Muscle layer of duodenum (tissue), 2 donors: ENCODE measurements around the gene POLL.

ENCODE experiments used
- H3K27ac ChIP-seq: one replicate; pipeline ENCODE4 v1.7.0; 2013; ENCODE audit warnings: mild to moderate bottlenecking, low read length
- H3K27me3 ChIP-seq: one replicate; pipeline ENCODE4 v1.7.0; 2013; ENCODE audit warnings: low read depth, mild to moderate bottlenecking, control low read depth, low read length
- H3K36me3 ChIP-seq, 2 donors: one replicate each; pipeline ENCODE4 v1.7.0; 2013; ENCODE audit warnings: low read length in 2 of 2, control low read depth in 1 of 2, mild to moderate bottlenecking in 1 of 2; ENCODE audit not compliant: insufficient read depth in 2 of 2, control insufficient read depth in 1 of 2
- H3K4me1 ChIP-seq, 2 donors: one replicate each; pipeline ENCODE4 v1.7.0; 2013; ENCODE audit warnings: low read length in 2 of 2, mild to moderate bottlenecking in 2 of 2, control low read depth in 1 of 2, moderate library complexity in 1 of 2; ENCODE audit not compliant: insufficient read depth in 2 of 2, control insufficient read depth in 1 of 2
- H3K4me3 ChIP-seq, 2 donors: one replicate each; pipeline ENCODE4 v1.7.0; 2013; ENCODE audit warnings: low read length in 2 of 2, low read depth in 1 of 2, mild to moderate bottlenecking in 1 of 2
- H3K9me3 ChIP-seq, 2 donors: one replicate each; pipeline ENCODE4 v1.7.0; 2013; ENCODE audit warnings: low read length in 2 of 2, control low read depth in 1 of 2, mild to moderate bottlenecking in 1 of 2; ENCODE audit not compliant: control insufficient read depth in 1 of 2
- donor health status: healthy.

POLL gene

DNA sequence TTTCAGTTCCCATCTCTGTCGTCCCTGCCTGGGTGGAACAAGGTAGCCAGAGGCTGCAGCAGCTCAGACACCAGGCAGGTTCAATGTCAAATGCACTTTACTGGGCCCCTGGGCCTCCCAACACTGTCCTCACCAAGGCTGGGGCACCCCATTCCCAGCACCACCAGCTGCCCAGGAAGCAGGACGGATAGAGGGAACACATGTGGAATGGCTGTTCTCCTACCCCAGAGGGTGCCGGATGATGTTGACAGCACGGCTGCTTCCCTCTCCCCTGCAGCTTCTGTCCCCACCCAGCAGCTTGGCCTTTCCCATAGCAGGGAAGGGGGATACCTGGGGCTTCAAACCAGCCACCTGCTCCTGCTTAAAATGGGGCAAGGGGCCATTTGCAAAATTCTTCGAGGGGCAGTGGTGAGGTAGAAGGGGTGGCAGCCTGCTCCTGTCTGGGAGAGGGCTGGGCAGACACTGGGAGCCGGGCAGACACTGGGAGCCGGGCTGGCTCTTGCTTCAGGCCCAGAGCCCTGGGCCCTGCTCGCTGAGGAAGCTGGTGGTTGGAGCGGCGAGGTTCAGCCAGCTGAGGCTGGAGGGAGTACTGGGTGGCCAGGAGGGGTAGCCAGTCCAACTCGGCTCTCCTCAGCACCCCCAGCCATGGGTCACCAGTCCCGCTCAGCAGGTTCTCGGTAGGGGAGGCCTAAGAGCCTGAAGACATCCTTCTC is 9.1 kb downstream of the POLL start:
- Histone ChIP-seq H3K4me1 (no peaks in the 10 kb centered on the region), H3K4me3 (no peak overlapping the region), H3K27ac (no peak overlapping the region), H3K9me3 (no peaks in the 10 kb centered on the region), H3K27me3 (no peaks in the 10 kb centered on the region), H3K36me3 (peaks cover 17 to 50% of the 10 kb centered on the region in 2 donors)

DNA sequence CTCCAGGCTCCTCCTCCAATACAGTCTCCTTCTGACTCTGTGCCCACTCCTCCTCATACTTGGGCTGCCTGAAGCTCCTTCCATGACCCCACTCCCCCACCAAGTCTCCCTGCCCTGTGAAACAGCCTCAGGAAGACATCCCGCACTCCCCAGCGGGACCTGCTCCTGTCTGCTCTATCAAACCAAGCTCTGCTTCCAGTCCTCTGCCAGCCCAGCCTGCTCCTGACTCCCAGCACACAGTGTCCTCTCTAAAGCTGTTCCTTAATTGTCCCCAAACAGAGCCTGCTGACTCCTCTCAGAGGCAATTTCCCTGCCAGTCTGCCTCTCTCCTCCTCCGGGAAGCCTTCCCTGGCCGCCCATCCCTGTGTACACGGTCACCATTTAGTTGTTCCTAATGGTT is 9.9 kb downstream of the POLL start:
- no peak overlapping the region for H3K4me3 ChIP-seq
- no peaks in the 10 kb centered on the region for H3K4me1 ChIP-seq
- peaks cover 17 to 42% of the 10 kb centered on the region in 2 donors for H3K36me3 ChIP-seq
- no peaks in the 10 kb centered on the region for H3K27me3 ChIP-seq
- H3K9me3 ChIP-seq: peaks cover under 1% of the 10 kb centered on the region in 2 donors
- no peak overlapping the region for H3K27ac ChIP-seq

DNA sequence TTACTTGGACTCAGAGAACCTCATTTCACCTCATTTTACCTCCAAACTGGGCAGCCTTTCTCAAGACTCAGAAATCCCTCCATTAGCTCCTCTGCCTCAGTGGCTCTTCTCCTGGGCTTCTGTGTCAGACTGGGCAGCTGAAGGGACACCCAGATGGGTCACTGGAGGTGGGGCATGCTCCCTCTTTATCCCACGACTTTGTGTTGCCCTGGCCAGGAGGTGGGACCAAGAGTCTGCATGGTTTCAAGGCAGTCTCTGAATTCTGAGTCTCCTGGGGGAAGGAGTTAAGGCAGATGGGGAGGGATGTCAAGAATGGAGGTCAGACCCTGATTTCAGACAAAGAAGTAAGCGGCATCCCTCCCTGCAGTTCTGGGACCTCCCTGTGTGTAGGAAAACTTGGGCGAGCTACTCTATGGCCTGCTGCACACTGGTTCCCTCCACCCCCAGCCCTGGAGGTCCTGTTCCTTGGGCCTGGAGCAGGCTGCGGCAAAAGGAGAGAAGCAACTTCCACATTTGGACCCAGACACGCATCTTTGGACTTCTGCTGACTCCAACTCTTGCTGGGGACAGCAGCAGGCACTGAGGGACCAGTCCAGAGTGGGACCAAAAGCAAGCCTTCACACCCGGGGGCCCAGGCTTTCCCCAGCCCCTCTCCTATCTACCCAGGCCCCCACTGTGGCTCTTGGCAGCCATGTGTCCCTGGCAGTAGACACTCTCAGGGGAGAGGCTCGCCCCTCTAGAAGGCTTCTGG is 10.8 kb downstream of the POLL start:
- Histone ChIP-seq H3K4me1 (no peaks in the 10 kb centered on the region), H3K27ac (no peak overlapping the region), H3K36me3 (peaks cover 10 to 38% of the 10 kb centered on the region in 2 donors), H3K27me3 (no peaks in the 10 kb centered on the region), H3K9me3 (peaks cover 7% of the 10 kb centered on the region in 2 donors), H3K4me3 (no peak overlapping the region)

DNA sequence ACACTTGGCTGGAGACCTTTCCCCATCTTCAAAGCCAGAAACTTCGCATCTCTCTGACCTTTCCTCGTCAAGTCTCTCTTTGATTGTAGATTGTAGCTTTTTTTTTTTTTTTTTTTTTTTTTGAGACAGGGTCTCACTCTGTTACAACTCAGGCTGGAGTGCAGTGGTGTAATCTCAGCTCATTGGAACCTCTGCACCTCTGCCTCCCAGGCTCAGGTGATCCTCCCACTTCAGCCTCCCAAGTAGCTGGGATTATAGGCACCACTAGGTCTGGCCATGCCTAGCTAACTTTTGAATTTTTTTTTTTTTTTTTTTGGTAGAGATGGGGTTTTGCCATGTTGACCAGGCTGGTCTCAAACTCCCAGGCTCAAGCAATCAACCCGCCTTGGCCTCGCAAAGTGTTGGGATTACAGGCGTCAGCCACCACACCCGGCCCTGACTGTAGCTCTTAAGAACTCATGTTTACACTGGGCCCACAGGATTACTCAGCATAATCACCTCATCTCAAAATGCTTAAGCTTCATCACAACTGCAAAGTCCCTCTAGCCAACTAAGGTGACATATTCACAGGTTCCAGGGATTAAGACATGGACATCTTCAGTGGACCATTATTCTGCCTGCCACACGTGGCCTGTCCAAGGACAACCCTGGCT is 11.7 kb downstream of the POLL start:
- Histone ChIP-seq H3K27ac (no peak overlapping the region), H3K36me3 (peaks cover 7 to 38% of the 10 kb centered on the region in 2 donors)

DNA sequence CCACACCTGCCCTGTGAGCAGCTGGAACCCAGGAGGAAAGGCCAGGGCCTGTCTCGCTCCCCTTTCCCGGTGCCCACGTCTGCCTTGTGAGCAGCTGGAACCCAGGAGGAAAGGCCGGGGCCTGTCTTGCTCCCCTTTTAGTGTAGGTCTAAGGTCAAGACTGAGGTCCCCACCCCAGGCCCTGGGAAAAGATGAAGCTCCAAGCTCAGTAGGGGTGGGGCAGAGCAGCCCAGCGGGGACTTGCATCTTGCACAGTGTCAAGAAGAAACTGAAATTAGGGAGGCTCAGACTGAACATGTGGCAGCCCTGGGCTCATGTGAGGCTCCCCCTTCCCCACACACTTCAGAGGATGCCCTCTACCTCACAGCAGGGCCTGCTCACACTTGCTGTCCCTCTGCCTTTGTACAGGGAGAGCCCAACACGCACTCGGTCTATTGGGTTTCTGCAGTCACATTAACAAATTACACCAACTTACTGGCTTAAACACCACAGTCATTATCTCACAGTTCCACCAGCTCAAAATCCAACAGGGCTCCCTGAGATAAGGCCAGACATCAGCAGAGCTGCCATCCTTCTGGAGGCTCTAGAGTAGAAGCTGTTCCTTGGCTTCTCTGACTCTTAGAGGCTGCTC is 12.4 kb downstream of the POLL start:
- H3K36me3 ChIP-seq: peaks cover 5 to 34% of the 10 kb centered on the region in 2 donors
- peaks cover 0 to 3% of the 10 kb centered on the region in 2 donors for H3K4me1 ChIP-seq
- H3K4me3 ChIP-seq: no peak overlapping the region
- H3K27ac ChIP-seq: no peak overlapping the region
- no peaks in the 10 kb centered on the region for H3K27me3 ChIP-seq
- peaks cover 7% of the 10 kb centered on the region in 2 donors for H3K9me3 ChIP-seq

More for the DNA sequence above, 11.7 kb downstream of the POLL start:
- H3K4me1 ChIP-seq: no peaks in the 10 kb centered on the region
- H3K4me3 ChIP-seq: no peak overlapping the region
- H3K27me3 ChIP-seq: no peaks in the 10 kb centered on the region
- H3K9me3 ChIP-seq: peaks cover 7% of the 10 kb centered on the region in 2 donors

DNA sequence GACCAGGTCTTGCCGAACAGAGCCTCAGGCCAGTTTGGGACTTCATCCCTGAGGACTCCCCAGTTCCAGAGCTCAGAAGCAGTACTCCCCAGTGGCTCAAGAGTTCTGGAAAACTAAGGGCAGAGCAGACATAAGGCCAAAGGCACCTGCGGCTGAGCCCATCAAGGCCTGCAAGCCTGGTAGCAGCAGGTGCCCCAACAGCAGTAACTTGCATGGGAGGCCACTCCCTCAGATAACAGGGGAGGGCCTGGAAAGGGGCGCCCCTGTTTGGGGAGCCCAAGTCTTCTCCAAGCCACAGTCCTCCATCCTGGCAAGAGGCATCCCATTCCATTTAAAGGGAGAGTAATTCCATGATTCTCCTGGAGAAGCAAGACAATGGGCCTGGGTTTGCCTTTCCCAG is 13.0 kb downstream of the POLL start:
- H3K4me1 ChIP-seq: peaks cover 0 to 8% of the 10 kb centered on the region in 2 donors
- H3K9me3 ChIP-seq: peaks cover 7% of the 10 kb centered on the region in 2 donors
- no peak overlapping the region for H3K4me3 ChIP-seq
- H3K36me3 ChIP-seq: peaks cover 5 to 29% of the 10 kb centered on the region in 2 donors
- H3K27me3 ChIP-seq: no peaks in the 10 kb centered on the region
- no peak overlapping the region for H3K27ac ChIP-seq

DNA sequence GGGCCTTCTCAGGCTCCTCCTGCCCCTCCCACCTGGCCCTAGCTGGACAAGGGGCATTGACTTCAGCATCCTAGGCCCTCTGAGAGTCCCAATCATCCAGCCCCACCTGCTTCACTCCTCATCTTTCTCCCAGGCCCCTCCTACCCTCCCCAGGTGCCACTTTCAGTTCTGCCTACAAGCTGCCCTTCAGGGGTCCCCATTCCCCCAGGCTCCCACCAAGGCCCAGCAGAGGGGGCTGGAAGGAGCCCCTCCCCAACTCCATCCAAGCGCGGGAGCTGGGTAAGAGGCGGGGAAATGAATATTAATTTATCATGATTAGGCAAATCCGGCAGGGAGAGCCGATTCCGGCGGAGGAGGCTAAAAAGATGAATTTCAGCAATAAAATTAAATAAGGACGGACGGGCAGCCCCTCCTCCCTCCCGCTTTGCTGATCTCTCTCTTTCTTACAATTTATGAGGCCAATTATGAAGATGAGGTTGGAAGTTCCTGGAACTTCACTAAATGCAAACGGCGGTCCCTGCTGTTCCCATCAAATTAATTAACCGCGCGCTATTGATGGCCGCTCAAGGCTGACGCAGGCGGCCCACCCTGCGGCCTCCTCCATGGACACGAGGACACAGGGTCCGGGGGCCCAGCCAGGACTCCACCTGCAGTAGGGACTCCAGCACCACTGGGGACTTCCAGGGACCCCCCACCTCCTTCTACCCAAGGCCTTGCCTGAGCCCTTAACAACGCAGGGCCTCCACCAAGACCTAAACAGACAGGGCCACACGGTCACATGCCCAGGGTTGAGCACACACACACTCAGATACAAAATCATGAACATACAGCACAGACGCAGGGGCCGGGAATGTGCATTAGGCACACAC is 13.9 kb downstream of the POLL start:
- Histone ChIP-seq H3K9me3 (peaks cover 7% of the 10 kb centered on the region in 2 donors), H3K4me1 (peaks cover 0 to 18% of the 10 kb centered on the region in 2 donors), H3K4me3 (no peak overlapping the region), H3K36me3 (peaks cover 0 to 19% of the 10 kb centered on the region in 2 donors), H3K27ac (no peak overlapping the region), H3K27me3 (peaks cover 7% of the 10 kb centered on the region)

DNA sequence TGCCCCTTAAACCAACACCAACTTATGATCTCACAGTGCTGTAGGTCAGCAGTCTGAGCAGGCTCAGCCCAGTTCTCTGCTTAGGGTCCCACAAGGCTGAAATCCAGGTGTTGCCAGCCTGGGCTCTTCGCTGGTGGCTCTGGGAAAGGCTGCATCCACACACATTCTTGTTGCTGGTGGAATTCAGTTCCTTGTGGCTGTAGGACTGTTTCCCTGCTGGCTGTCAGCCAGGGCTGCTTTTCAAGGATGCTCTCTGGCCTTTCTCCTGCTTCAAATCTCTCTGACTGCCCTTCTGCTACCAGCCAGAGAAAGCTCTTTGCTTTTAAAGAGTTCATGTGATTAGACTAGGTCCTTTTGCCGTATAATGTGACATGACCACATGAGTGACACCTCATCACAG is 15.3 kb downstream of the POLL start:
- peaks cover 17% of the 10 kb centered on the region for H3K27me3 ChIP-seq
- H3K9me3 ChIP-seq: peaks cover 7% of the 10 kb centered on the region in 2 donors

DNA sequence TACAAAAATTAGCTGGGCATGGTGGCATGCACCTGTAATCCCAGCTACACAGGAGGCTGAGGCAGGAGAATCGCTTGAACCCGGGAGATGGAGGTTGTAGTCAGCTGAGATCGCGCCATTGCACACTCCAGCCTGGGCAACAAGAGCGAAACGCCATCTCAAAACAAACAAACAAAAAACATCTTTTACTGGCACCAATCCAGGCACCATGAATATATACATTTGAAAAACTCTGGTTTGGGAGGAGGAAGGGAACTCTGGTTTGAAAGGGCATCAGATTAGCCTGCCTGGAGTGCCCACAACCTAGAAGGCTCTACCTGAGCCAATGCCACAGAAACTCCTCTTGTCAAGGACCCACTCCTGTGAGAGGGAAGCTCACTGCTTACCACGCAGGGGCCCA is 15.9 kb downstream of the POLL start:
- Histone ChIP-seq H3K27ac (no peak overlapping the region), H3K27me3 (peaks cover 21% of the 10 kb centered on the region), H3K9me3 (peaks cover 7% of the 10 kb centered on the region in 2 donors), H3K4me3 (no peak overlapping the region), H3K4me1 (peaks cover 0 to 19% of the 10 kb centered on the region in 2 donors), H3K36me3 (peaks cover 0 to under 1% of the 10 kb centered on the region in 2 donors)

More for the DNA sequence above, 15.3 kb downstream of the POLL start:
- Histone ChIP-seq H3K4me1 (peaks cover 0 to 19% of the 10 kb centered on the region in 2 donors), H3K27ac (no peak overlapping the region), H3K36me3 (peaks cover 0 to 7% of the 10 kb centered on the region in 2 donors), H3K4me3 (no peak overlapping the region)

DNA sequence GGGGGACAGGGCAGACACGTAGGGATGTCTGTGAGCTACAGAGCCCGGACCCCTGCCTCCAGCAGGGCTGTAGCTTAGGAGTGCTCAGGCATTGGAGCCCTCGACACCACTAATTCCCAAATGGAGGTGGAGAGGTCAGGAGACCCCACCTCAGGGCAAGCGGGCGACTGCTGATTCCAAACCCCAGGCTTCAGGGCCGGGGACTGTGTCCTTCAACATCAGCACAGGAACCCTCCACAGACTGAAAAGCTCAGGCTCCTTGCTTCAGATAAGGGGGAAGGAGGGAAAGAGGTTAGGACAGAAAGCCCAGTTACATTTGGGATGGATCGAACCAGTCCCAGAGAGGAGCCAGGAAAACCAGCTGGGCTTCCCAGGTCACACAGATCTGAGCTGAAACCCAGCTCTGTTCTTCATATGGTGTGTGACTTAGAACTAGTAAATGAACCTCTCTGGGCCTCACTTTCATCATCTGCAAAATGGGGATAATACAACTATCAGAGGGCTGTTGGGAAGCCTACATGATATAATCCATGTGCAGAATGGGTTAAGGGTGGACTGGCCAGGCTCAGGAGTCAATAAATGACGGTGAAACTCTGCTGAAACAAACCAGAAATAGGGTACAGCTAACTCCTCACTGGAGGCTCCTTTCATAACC is 16.7 kb downstream of the POLL start:
- Histone ChIP-seq H3K4me3 (no peak overlapping the region), H3K27me3 (peaks cover 28% of the 10 kb centered on the region), H3K4me1 (peaks cover 0 to 22% of the 10 kb centered on the region in 2 donors), H3K36me3 (no peaks in the 10 kb centered on the region), H3K27ac (no peak overlapping the region), H3K9me3 (peaks cover 7% of the 10 kb centered on the region in 2 donors)
